ENCODE results near the gene RNF187.

The RNF187 gene

DNA sequence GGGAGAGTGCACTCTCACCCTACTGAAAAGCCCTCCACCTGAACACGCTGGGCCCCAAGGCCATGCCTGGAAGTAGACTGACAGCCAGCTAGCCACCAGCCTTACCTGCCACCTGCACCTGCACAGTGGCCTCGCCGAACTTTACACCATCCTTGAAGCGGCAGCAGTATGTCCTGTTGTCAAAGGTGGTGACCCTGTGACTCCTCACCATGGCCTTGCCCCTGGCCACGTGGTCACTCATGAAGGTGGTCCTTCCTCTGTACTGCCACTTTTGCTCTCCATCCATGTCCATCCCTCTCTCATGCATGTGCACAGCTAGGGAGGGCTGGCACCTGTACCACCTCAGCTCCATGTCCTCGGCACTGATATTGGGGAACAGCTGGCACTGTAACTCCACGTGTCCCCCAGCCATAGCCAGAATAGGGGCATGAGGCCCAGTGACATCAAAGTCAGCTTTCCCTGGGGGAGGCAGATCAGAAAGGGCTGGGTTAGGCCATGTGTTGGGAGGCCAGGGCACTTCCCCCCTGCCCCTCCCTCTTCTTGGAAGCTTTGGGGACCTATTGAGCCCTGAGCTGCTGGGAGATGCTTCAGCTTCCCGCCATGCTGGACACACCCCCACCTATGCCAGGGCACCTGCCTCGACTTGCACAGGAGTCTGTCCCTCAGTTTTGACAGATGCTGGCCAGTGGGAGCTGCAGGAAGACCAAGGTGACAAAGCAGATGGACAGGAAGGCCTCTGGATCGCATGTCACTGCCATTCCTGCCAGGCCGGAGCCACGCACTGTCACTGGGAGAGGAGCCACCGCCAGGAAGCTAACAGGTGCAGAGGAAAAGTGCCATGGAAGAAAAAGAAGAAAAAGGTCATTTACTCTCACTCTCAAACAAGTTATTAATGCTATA, 24.6 kb downstream of the RNF187 start:
- DNase-seq = no peak

DNA sequence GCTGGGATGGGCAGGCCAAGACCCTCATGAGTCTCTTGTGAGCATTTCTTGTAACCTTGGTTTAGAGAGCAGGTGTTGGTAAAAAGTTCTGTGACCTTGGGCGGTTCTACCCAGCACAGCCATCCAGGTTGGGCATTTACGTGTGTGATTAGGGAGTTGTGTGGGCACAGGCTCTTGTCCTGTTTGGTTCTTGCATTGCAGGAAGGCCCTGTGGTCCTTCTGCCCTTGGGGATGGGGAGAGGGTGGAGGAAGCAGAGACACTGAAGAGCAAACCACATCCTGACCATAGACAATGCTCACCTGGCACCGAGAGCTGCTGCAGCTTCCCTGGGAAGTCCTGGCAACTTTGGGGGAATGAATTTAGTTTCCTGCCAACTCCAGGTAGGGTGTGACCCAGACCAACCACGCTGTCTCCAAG, 25.6 kb downstream of the RNF187 start:
- no peak for DNase-seq

DNA sequence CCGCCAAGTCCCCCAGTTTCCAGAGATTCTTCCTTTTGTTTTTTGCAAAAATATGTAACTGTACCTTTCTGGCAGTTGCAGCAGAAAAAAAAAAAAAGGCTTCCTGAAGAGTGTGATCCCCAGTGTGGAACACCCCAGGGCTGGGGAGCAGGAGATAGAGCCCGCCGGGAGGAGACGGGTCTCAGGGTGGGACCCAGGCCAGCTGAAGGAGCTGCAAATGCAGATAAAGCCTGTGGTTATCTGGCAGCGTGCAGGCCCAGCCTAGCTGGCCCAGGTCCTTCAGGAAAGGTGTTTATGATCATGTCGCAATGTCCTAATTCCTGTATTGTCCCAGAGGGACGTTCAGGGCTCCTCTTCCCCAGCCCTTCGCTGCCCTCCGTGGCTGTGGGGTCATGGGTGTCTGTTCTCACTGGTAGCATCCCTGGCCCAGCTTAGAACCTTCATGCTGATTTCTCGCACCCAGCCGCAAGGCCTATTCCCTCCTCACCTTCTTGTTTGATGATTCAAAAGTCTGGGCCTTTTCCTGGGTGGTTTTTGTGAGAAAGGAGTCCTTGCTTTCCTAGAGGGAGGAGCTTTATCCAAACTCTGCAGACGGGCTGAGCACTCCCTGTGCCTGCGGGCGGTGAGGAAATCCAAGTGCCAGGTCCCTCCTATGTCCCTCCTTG, 26.2 kb downstream of the RNF187 start:
- DNase-seq = no peak

- DNase-seq = no peak
Observed at GRCh38 chr1:228514421-228514820, 27.2 kb downstream of the RNF187 start.

DNA sequence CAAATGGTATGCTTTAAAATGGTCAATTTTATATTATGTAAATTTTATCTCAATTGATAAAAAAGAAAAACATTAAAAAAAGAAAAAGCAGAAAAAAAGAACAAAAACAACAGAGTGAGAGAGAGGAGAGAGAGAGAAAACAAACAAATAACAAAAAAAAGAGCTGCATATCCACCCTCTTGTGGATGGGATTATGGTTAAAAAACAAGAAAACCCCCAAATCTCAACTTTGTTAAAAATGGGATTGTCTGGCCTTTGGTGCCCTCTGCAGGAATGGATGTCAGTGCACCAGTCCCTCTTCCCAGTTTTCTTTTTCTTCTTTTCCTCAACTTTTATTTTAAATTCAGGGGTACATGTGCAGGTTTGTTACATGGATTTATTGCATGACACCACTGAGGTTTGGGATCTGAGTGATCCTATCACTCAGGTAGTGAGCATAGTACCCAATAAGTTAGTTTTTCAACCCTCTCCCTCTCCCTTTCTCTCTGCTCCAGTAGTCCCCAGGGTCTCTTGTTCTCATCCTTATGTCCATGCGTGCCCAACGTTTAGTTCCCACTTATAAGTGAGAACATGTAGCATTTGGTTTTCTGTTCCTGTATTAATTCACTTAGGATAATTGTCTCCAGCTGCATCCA, 28.1 kb downstream of the RNF187 start:
- DNase-seq = no peak

- DNase-seq = no peak
Observed at GRCh38 chr1:228517655-228518054, 30.5 kb downstream of the RNF187 start.

DNA sequence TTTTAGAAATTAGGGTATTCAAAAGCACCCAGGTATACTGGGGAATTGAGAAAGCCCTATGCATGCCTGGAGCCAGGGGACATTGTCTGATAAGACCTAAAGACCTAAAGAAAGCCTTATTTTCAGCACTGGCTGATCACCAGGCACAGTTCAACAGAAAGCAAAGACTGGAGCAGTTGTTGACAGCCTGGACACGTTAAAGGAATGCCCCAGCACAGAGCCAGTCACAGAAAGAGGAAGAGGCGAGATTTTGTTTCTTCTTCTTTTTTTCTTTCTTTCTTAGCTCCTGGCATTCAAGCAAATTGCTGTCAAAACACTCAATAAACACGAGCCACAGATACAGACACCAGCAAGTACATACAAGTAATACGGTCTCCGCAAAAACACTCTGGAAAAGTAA, 40.4 kb downstream of the RNF187 start:
- DNase-seq = no peak

DNA sequence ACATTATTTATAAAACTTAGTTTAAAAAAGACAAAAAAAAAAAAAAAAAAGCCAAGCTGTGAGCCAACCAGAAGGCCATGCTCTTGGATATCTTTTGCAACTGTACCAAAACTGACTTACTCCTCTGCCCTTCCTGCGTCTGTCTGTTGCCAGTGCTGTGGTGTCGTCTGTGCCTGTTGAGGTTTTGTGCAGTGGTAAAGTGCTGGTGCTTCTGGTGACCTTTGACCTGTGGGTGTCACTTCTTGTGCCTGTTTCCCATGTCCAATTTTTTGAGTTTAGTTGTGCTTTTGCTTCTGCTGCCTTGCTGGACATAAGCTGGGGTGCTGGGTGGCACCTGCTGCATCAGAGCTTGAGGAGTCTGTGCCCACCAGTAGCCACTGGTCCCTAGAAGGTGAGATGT, 41.4 kb downstream of the RNF187 start:
- DNase-seq = no peak

DNA sequence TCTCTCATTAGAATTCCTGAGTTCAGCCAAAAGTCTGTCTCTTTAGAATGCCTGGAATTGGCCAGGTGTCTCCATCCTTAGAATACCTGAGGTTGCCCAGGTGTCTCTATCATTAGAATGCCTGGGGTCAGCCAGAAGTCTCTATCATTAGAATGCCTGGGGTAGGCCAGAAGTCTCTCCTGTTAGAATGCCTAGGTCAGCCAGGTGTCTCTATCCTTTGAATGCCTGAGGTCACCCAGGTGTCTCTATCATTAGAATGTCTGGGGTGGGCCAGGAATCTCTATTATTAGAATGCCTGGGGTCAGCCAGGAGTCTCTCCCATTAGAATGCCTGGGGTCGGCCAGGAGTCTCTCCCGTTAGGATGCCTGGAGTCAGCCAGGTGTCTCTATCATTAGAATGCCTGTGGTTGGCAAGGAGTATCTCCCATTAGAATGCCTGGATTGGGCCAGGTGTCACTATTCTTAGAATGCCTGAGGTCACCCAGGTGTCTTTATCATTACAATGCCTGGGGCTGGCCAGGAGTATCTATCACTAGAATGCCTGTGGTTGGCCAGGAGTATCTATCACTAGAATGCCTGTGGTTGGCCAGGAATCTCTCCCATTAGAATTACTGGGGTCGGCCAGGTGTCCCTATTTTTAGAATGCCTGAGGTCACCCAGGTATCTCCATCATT, 43.0 kb downstream of the RNF187 start:
- DNase-seq = no peak

GRCh38 chr1:228530951-228531731, 44.0 kb downstream of the RNF187 start:
- DNase-seq = no peak

- no peak for DNase-seq
Observed at GRCh38 chr1:228538831-228539230, 51.6 kb downstream of the RNF187 start.

- no peak for DNase-seq
Observed at GRCh38 chr1:228540161-228540917, 53.2 kb downstream of the RNF187 start.

DNA sequence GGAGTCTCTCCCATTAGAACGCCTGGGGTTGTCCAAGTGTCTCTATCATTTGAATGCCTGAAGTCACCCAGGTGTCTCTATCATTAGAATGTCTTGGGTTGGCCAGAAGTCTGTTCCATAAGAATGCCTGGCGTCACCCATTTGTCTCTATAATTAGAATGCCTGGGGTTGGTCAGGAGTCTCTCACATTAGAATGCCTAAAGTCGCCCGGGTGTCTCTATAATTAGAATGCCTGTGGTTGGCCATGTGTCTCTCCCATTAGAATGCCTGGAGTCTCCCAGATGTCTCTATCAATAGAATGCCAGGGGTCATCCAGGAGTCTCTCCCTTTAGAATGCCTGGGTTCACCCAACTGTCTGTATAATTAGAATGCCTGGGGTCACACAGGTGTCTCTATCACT, 54.5 kb downstream of the RNF187 start:
- DNase-seq = no peak

DNA sequence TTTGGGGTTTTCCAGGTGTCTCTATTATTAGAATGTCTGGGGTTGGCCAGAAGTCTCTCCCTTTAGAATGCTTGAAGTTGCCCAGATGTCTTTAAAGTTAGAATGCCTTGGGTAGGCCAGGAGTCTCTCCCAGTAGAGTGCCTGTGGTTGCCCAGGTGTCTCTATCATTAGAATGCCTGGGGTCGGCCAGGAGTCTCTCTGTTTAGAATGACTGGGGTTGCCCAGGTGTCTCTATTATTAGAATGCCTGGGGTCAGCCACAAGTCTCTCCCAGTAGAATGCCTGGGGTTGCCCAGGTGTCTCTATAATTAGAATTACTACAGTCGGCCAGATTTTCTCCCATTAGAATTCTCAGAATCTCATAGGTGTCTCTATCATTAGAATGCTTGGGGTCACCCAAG, 55.2 kb downstream of the RNF187 start:
- DNase-seq = no peak

DNA sequence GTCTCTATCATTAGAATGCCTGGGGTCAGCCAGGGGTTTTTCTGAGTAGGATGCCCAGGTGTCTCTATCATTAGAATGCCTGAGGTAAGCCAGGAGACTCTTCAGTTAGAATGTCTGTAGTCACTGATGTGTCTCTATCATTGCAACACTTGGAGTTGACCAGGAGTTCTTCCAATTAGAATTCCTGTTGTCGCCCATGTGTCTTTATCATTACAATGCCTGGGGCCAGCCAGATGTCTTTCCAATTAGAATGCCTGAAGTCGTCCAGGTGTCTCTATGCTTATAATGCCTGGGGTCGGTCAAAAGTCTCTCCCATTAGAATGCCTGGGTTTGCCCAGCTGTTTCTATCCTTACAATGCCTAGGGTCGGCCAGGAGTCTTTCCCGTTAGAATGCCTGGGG, 55.8 kb downstream of the RNF187 start:
- no peak for DNase-seq

DNA sequence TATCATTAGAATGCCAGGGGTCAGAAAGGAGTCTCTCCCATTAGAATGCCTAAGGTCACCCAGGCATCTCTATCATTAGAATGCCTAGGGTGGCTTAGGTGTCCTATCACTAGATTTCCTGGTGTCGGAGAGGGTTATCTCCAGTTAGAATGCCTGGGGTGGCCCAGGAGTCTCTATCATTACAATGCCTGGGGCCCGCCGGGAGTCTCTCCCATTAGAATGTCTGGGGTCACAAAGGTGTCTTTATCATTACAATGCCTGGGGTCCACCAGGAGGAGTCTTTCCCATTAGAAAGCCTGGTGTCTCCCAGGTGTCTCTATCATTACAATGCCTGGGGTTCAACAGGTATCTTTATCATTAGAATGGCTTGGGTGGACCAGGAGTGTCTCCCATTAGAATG, 56.2 kb downstream of the RNF187 start:
- DNase-seq = no peak

DNA sequence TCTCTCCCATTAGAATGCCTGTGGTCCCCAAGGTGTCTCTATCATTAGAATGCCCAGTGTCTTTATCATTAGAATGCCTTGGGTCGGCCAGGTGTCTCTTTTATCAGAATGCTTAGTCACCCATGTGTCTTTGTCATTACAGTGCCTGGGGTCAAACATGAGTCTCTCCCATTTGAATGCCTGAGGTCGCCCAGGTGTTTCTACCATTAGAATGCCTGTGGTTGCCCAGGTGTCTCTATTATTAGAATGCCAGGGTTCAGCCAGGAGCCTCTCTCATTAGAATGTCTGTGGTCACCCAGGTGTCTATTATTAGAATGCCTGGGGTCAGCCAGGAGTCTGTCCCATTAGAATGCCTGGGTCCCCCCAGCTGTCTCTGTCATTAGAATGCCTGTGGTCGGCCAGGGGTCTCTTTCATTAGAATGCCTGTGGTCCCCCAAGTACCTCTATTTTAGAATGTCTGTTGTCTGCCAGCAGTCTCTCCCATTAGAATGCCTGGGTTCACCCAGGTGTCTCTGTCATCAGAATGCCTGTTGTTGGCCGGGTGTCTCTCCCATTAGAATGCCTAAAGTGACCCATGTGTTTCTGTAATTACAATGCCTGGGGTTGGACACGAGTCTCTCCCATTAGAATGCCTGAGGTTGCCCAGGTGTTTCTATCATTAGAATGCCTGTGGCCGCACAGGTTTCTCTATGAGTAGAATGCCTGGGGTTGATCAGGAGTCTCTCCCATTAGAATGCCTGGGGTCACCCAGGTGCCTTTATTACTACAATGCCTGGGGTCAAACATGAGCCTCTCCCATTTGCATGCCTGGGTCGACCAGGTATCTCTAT, 57.1 kb downstream of the RNF187 start:
- DNase-seq = no peak

- no peak for DNase-seq
Observed at GRCh38 chr1:228544921-228545591, 57.9 kb downstream of the RNF187 start.

All from 8988T (cell line).